Measurements from ENCODE around the gene ANKUB1.
"Not testable (repeated sequence)": the region's sequence is repeated elsewhere in the genome, so short reads cannot be mapped to it uniquely, and the experiment has no call there.

ANKUB1 gene, protein sequence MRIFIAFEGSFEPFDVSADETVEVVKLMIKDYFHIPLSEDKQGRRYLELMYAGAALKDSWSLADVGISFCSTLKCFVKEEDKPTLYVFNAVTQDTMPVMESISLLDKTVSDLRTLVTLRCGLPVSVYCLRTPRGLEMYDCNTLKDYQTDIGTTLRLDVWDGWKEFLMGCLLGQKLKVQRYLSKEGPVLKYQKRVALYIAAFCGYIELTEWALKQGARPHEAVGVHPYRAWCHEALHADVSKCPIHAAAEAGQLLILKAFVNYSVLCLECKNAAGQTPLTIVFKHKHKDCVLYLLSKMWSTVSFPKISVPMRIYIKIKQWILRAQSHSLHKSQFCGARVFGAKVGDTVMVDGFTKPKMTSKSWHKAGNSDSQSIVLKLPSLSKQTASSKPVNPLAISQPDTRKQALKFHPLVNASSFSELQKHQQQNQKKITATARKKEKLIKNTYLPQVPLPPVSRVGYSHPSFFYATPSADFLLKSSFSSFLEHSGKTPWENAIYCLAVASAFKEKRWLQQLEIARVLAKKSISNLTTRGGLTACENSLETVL

DNA sequence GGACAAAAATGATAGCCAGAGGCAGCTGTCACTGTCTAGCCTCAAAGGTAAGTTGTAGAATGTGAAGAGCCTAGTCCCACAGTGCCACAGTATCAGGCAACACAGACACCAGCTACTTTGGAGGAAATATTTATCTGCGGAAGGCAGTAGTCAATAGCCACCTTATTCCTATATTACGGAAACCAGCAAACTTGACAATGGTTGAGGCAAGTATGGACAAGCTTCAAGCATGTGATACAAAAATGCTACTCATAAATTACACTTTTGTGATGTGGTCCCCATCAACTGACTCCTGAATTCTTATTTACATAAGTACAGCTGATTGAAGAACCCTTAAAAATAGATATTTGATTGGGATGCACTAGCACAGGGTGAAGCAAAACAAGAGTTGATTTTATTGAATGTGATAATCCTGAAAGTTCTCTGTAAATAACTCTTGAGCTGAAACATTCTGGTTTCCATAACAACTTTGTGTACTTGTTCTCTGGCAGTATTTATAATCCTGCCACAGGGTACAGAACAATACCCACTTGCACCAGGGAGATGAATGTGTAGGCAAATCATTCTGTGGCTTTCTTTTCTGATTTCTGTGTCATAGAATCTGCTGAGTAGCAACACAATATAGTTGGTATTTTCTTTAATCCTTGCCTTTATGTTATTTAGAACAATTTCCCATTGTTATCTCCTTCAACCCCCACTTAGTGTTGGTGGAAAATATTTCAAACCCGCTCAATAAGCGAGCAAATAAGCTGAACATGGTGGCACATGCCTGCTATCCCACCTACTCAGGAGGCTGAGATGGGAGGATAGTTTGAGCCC is at the start of gene ANKUB1:
ANKUB1 (minus strand) TSS at position 103 of the 819 bp plus-strand sequence. CDS start 188 bp downstream, outside the sequence.
- no peak for DNase-seq

DNA sequence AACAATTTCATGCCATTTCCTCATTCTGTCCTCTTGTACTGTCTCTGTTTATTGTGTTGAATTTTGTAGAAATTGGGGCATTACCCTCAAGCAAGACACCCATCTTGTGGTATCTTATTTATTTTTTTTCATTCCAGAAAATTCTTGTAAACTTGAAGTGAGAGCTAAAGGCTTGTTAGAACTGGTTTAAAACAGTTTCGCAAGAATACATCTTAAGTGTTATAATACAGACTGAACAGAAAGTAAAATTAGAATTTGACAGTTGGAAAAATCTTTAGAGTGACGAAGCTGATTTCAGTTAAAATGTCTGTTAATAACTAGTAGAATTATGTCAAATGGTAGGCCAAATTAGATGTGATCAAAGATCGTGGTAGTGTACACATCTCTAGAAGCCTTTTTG is 47.5 kb upstream of the ANKUB1 start:
- DNase-seq: no peak

DNA sequence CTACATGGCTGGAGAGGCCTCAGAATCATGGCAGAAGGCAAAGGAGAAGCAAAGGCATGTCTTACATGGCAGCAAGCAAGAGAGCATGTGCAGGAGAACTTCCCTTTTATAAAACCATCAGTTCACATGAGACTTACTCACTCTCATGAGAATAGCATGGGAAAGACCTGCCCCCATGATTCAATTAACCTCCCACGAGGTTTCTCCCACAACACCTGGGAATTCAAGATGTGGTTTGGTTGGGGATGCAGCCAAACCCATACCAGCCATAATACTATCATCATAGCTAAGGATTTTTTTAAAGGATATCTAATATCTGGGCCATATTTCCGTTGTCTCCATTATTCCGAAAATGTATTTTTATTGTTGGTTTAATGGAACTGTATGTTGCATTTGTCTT is 47.1 kb upstream of the ANKUB1 start:
- DNase-seq: not testable (repeated sequence)

DNA sequence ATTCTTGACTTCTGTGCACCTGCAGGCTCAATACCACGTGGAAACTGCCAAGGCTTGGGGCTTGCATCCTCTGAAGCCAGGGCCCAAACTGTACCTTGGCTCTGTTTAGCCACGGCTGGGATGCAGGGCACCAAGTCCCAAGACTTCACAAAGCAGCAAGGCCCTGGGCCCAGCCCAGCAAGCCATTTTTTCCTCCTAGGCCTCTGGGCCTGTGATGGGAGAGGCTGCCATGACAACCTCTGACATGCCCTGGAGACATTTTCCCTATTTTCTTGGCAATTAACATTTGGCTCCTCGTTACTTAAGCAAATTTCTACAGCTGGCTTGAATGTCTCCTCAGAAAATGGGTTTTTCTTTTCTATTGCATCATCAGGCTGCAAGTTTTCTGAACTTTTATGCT is 46.1 kb upstream of the ANKUB1 start:
- not testable (repeated sequence) for DNase-seq

DNA sequence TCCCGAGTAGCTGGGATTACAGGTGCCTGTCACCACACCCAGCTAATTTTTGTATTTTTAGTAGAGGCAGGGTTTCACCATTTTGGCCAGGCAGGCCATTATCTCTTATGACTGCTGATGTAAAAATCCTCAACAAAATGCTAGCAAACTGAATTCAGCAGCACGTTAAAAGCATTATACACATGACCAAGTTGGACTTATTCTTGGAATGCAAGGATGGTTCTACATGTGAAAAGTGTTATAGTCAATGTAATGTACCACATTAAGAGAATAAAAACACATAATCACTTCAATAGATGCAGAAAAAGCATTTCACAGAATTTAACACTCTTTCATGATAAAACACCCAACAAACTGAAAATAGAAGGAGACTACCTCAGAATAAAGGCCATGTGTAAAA is 40.9 kb upstream of the ANKUB1 start:
- no peak for DNase-seq

DNA sequence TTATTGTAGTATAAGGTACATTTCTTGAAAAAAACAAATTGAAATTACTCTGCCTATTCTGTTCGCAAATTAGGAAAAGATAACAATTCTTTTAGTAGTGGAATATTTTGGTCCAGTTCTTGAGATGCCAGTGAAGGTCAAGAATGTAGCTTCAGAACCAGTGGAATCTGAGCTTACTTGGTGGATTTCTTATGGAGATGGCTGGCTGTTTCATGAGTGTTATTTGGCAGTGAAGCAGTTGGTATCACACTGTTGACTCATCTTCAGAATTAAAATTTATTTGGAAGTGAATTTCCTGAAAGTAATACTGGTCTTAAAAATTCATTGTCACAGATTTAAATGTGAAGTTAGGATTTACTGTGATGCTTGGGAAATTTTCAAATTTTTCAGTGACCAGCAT is 39.7 kb upstream of the ANKUB1 start:
- DNase-seq: no peak

DNA sequence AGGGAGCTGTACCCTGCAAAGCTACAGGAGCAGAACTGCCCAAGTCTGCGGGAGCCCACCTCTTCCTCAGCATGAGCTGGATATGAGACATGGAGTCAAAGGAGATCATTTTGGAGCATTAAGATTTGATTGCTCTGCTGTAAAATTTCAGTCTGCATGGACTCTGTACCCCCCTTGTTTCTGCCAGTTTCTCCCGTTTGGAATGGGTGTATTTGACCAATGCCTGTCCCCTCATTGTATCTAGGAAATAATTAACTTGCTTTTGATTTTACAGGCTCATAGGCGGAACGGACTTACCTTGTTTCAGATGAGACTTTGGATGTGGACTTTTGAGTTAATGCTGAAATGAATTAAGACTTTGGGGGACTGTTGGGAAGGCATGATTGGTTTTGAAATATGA is 39.0 kb upstream of the ANKUB1 start:
- no peak for DNase-seq

DNA sequence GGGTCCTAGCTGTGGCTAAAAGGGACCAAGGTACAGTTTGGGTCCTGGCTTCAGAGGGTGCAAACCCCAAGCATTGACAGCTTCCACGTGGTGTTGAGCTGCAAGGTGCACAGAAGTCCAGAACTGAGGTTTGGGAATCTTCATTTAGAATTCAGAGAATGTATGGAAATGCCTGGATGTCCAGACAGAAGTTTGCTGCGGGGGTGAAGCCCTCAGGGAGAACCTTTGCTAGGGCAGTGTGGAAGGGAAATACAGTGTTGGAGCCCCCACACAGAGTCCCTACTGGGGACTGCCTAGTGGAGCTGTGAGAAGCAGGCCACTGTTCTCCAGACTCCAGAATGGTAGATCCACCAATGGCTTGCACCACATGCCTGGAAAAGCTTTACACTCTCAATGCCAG is 38.5 kb upstream of the ANKUB1 start:
- no peak for DNase-seq

DNA sequence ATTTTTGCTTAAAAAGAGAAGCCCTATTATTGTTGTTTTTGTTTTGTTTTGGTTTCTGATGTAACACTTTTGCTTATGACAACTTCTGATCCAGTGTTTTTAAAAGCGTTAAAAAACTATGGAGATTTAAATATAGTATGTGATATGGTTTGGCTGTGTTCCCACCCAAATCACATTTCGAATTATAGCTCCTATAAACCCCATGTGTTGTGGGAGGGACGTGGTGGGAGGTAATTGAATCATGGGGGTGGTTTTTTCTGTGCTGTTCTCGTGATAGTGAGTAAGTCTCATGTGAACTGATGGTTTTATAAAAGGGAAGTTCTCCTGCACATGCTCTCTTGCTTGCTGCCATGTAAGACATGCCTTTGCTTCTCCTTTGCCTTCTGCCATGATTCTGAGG is 37.3 kb upstream of the ANKUB1 start:
- not testable (repeated sequence) for DNase-seq

DNA sequence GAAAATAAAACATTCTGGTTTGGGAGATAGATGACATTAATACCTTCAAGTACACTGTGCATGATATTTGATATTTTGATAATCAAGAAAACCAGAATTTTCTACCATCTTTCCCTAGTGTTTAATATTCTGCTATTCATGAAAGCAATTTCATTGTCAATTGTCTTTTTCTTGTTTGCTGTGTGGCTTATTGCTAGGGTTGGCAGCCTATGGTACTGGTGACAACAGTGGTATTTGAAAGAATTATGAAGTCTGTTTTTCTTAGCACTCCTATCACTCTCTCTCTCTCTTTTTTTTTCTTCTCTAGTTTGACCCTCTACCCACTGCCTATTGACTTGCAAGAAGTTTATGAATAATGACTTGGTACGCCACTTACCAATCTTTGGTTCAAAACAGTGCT is 36.0 kb upstream of the ANKUB1 start:
- DNase-seq: no peak

DNA sequence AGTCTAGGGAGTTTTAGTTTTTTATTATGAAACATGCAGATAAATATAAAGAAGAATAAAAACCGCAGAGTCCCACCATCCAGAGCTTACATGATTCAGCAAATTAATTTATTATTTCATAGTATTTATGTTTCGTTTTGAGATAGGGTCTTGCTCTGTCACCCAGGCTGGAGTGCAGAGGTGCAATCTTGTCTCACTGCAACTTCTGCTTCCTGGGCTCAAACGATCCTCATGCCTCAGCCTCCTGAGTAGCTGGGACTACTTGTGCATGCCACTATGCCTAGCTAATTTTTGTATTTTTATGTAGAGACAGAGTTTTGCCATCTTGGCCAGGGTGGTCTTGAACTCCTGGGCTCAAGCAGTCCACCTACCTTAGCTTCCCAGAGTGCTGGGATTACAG is 34.3 kb upstream of the ANKUB1 start:
- no peak for DNase-seq

DNA sequence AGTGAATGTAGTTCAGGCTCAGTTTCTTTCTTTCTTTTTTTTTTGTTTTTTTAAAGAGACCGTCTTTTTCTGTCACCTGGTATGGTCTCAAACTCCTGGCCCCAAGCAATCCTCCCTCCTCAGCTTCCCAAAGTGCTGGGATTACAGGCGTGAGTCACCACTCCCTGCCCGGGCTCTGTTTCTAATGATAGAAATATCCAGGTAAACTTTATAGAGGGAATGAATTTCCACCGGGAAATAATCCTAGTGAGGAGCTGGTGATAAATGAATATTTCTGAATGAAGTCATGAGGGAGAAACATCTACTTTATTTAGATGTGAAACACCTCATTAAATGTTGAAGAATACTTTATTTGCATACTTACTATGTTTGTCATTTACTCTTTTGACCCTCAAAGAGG is 27.8 kb upstream of the ANKUB1 start:
- DNase-seq: no peak

DNA sequence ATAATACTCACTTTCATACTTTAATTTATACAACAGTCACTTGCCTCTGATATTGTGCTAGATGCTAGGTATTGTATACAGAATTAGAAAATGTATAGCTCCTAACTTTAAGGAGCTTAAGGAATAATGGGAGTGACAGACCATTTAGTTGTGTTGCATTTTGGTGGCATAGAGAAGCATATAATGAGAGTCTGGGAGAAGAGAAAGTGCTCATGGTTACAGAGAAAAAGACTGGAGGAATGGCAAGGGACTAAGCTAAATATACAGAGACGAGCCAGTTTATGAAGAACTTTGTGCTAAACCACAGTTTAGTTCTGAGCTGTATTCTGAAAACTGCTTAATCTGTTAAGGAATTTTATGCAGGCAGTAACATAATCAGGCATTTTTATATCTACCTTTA is 27.1 kb upstream of the ANKUB1 start:
- no peak for DNase-seq

DNA sequence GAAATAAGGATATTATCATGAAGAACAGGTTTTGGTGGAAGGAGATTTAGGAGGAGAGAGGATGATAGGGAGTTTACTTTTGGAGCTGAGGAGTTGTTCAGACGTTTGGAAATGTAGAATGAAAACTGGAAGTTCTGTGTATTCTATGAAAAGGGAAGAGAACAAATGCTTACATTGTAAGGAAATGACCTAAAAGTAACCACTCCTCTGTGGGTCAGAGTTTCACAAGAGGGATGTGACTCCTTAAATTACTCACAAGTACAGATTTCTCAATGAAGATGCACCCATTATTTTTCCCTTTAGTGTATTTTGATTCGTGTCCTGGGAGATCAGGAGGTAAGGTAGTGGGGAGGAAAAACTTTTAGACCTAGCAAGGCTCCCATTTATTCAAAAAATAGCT is 24.6 kb upstream of the ANKUB1 start:
- DNase-seq: peak in 1 of 2 donors; percentile 10

DNA sequence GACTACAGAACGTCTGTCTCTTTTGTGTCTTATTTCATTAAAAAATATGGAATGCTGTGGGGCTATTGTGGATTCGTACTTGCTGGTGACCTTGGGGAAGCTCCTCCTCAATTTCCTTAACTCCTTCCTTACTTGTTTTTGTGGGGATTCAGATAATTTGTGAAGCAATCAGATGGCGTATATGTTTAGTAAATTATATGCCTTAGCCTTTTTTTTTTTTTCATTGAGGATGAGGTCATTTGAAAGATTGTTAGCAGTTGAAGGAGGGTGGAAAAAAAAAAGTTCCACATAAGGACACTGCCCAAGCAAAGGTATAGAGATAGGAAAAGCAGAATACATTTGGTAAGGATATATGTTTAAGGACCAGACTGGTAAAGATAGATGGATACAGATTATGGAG is 24.0 kb upstream of the ANKUB1 start:
- no peak for DNase-seq

DNA sequence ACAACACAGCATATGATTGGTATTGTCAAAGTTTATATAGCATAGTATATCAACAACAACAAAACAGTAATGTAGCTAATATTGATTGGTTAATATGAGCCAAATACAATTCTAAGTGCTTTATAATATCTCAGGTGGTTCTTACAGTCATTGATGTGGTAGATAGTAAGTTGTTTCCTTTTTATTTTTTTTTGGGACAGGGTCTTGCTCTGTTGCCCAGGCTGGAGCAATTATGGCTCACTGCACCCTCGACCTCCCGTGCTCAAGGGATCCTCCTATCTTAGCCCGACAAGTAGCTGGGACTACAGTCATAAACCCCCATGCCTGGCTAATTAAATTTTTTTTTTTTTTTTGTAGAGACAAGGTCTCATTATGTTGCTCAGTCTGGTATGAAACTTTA is 23.4 kb upstream of the ANKUB1 start:
- DNase-seq: no peak

DNA sequence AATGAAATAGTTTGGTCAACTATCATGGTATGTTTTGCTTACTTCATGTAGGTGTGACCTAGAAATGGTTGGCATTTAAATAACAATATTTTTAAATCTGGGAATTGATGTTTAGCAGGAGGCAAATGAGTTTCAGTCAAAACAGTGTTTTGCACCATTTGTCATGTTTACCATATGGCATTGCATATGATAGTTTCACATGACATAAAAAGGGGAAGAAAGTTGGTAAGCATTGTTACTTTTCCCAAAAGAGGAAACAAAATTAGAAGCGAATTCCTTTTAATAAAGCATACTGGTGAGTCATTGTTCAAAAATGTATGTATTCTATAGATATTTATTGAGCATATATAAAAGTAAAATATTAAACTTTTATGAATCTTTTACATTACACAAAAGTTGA is 23.0 kb upstream of the ANKUB1 start:
- DNase-seq: no peak

DNA sequence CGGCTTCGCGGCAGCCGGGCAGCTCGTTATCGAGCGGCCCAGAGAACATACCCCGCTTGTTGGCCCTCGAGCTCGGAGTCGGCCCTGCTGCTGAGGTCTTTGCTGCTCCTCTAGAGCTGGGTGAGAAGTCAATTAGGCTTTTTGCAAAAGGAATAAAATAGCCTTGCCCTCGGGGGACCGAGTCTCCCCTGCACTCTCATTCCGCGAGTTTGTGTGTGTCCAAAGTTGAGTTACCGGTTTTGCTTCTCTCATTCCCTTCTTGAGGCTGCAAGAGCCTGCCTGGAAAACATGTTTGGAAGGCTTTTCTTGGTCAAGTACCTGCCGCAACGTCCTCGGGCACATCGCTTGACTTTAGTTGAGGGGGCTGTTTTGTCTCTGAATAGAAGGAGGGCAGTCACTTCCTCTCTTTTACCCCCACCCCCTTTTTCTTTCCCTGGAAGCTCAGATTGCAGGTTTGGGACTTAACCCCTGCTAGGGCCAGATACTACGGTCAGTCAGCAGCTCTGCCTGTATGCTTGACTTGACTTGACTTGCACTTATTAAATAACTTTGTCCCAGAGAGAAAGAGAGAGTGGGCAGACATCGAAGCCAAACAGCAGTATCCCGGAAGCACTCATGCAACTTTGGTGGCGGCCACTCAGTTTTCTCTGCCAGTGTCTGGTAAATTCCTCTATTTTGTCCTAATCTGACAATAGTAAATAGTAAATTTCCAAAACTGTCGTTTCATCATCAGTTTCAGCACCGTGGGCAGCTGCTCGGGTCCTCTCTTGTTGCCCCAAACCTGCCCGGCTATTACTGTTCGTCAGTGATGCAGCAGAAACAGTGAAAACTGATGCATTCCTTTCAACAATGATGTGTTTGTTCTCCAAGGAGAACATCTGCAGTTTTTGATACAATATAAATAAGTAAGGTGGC is 21.3 kb upstream of the ANKUB1 start:
- DNase-seq: peak in 1 of 2 donors; percentile 15

DNA sequence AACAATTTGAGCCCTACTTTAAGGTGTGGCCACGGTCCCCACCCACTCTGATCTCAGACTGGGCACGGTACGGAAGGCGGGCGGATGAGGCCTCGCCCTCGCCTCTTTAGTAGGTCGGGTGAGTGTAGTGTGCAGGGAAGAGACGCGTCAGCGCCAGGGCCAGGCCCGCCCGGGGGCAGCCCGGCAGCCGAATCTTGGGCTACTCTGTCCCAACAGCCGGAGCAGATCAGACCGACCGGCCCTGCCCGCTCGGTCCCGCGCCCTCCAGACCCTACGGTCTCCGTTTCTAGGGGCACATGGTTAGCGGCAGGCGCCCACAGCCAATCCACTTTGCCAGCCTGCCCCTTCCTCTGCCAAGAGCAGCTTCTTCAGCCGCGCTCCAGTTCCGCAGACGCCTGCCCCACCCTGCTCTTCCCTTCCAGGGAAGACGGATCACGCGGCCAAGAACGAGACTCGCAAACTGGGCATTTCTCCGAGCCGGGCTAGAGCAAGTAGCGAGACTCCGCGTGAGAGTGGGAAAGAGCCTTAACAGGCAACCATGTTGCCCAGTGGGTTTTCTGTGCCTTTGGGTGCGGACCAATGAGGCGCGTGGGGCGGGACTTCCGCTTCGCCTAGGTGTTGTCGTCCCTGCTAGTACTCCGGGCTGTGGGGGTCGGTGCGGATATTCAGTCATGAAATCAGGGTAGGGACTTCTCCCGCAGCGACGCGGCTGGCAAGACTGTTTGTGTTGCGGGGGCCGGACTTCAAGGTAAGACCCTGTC is 20.4 kb upstream of the ANKUB1 start, which contains the start of gene RNF13:
RNF13 (plus strand) TSS at position 610 of the 761 bp plus-strand sequence. CDS start 32,812 bp downstream, outside the sequence.
- DNase-seq: peak; percentile 91 to 92

DNA sequence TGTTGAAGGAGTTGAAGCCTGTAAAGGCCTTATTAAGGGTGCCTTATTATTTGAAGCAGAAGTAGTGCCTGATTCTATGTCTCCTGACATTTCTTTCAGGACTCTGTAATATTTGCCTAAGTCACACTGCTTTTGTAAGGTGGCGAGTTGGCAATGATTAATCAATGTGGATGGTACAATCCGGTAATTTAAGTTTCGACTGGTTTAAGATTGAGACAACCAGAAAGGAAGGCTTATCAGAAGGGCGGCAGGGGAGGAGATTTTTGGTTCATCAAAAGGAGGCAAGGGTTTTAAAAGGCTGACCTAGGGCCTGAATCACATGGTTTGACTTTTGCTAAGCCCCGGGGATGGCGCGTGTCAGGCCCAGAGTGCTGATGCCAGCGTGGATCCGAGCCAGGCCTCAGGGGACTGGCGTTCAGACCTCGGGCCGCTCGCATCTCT is 19.8 kb upstream of the ANKUB1 start:
- DNase-seq: no peak

DNA sequence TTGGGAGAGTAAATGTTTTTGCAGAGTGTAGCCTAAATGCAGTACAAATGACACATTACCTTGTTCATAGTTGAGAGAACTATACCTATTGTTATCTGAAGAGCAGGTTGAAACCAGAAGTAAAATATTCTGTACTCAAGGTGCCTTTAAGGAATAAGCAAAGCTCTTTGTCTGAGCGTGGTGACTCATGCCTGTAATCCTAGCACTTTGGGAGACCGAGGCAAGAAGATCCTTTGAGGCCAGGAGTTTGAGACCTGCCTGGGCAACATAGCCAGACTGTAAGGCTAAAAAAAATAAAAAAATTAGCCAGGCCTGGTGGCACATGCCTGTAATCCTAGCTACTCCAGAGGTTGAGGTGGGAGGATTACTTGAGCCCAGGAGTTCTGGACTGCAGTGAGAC is 18.5 kb upstream of the ANKUB1 start:
- no peak for DNase-seq

DNA sequence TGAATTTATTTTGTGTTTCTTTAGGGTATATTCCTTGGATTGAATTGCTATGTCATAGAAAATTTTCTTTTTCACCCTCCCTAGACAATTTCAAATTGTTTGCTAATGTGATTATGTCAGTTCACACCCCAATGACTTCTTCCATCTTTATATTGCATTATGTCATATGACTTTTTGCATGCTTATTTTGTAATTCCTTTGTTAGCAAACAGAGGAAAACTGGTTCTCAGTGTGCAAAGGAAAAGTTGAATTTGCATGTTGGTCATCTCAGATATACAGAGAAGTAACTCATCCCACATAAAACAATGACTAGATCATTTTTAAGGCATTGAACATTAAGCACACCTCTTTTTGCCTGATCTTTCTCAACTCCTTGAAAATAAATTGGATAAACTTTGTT is 17.3 kb upstream of the ANKUB1 start:
- DNase-seq: no peak

Measured in CD4-positive, alpha-beta T cell treated with Interferon alpha-2 for 1 hour (primary cell).